GM23248 (cell line): ENCODE results near the gene RHNO1.

Source experiments
- EZH2 ChIP-seq: fragments of 200-600 bp; sonication (generic); IDR thresholded peaks from 2 replicates; pipeline ENCODE4 v1.6.1; 2018; ENCODE audit warnings: antibody characterized with exemption, mild to moderate bottlenecking; ENCODE audit not compliant: insufficient read depth, poor library complexity, severe bottlenecking
- EZH2phosphoT487 ChIP-seq: fragments of 200-600 bp; sonication (generic); IDR thresholded peaks from 2 replicates; pipeline ENCODE4 v1.6.1; 2018; ENCODE audit warnings: antibody characterized with exemption, moderate library complexity, mild to moderate bottlenecking, low read depth; ENCODE audit not compliant: insufficient read depth

DNA sequence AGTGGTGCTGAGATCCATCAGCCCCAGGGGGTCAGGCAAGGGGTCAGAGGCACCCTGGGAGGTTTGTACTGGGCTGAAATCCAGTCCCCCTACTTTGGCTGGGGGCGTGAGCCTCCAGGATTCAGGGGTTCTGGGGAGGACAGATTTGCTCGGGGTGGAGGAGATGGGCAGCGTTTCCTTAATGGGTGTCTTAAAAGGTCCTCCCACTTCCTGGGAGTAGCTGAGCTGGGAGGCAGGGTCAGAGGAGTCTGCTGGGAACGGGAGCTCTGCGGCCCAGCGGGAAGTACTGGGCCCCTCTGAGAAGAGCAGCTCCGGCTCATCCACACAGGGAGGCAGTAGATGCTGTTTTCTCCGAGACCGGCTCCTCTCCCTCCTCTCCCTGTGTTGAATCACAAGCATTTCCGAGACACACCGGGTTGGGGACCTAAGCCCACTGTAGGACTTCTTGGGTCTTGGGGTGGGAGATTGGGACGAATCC is 18.0 kb upstream of the RHNO1 start:
- TF ChIP-seq EZH2 (no peak), EZH2phosphoT487 (no peak)
